Nephron (organoid): ENCODE data around the gene AJAP1.

Experiments used
- H3K27ac Mint-ChIP-seq, 3 experiments: 2 replicates each; pipeline ENCODE4 v1.8.0; 2020; ENCODE audit warnings: mixed read lengths in 3 of 3, mild to moderate bottlenecking in 2 of 3, moderate library complexity in 1 of 3
- H3K27me3 Mint-ChIP-seq: 2 replicates; pipeline ENCODE4 v1.8.0; 2021; ENCODE audit warnings: low read depth, mild to moderate bottlenecking, moderate library complexity, mixed read lengths
- H3K36me3 Mint-ChIP-seq: 2 replicates; pipeline ENCODE4 v1.8.0; 2020; ENCODE audit warnings: low read depth, mixed read lengths
- H3K4me1 Mint-ChIP-seq: 2 replicates; pipeline ENCODE4 v1.8.0; 2020; ENCODE audit warnings: mixed read lengths
- H3K4me3 Mint-ChIP-seq, 3 experiments: 2 replicates each; pipeline ENCODE4 v1.8.0; 2020; ENCODE audit warnings: mild to moderate bottlenecking in 3 of 3, mixed read lengths in 3 of 3, moderate library complexity in 2 of 3
- H3K9me3 Mint-ChIP-seq: 2 replicates; pipeline ENCODE4 v1.8.0; 2020; ENCODE audit warnings: mixed read lengths
- TF ChIP-seq, protein P1 (sequence below), 3 experiments: fragments of 200-600 bp; sonication (generic); IDR thresholded peaks; one replicate each; pipeline ENCODE4 v1.5.0; 2021; ENCODE audit warnings: antibody characterized with exemption in 3 of 3; ENCODE audit not compliant: unreplicated experiment in 3 of 3

AJAP1 gene

DNA sequence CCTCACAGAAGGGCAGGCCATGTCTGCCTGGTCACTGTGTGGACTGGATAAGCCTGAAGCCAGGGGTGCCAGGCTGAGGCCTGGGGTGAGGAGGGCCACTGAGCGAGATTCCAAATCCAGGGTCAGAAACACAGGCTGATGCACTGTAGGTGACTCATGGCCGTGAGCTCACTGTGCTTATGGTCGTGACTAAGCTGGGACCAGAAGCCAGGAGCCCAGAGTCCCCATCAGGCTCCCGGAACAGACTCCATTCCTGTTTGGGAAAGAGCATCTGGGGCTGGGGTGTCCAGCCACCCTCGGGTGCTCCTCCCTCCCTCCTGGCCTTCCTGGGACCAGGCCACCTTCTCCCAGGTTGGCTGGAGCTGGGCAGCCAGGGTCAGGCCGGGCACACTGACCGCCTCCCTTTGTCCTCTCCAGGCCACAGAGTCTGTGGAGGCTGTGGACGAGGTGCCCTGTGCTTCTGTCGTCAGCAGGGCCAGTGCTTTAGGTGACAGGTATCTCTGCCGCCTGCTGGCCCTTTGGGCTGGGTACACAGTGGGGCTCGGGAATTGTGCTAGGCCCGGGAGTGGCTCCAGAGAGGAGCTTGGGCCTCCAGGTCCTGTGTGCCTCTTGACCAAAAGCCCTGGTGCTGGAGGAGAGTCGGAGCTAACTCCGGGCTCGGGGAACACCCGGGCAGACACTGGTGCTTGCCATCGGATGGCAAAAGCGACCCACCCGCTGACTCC, 36.7 kb downstream of the AJAP1 start:
- Mint-ChIP-seq H3K4me1 (no peaks in the 10 kb centered on the region), H3K9me3 (no peaks in the 10 kb centered on the region), H3K4me3 (no peak overlapping the region), H3K36me3 (no peaks in the 10 kb centered on the region), H3K27me3 (peaks cover 21% of the 10 kb centered on the region), H3K27ac (no peak overlapping the region)
- TF ChIP-seq, protein P1, sequence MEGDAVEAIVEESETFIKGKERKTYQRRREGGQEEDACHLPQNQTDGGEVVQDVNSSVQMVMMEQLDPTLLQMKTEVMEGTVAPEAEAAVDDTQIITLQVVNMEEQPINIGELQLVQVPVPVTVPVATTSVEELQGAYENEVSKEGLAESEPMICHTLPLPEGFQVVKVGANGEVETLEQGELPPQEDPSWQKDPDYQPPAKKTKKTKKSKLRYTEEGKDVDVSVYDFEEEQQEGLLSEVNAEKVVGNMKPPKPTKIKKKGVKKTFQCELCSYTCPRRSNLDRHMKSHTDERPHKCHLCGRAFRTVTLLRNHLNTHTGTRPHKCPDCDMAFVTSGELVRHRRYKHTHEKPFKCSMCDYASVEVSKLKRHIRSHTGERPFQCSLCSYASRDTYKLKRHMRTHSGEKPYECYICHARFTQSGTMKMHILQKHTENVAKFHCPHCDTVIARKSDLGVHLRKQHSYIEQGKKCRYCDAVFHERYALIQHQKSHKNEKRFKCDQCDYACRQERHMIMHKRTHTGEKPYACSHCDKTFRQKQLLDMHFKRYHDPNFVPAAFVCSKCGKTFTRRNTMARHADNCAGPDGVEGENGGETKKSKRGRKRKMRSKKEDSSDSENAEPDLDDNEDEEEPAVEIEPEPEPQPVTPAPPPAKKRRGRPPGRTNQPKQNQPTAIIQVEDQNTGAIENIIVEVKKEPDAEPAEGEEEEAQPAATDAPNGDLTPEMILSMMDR (IDR thresholded peaks at IDR 0.05; ENCODE audit: unreplicated experiment in 3 of 3), result no peak

DNA sequence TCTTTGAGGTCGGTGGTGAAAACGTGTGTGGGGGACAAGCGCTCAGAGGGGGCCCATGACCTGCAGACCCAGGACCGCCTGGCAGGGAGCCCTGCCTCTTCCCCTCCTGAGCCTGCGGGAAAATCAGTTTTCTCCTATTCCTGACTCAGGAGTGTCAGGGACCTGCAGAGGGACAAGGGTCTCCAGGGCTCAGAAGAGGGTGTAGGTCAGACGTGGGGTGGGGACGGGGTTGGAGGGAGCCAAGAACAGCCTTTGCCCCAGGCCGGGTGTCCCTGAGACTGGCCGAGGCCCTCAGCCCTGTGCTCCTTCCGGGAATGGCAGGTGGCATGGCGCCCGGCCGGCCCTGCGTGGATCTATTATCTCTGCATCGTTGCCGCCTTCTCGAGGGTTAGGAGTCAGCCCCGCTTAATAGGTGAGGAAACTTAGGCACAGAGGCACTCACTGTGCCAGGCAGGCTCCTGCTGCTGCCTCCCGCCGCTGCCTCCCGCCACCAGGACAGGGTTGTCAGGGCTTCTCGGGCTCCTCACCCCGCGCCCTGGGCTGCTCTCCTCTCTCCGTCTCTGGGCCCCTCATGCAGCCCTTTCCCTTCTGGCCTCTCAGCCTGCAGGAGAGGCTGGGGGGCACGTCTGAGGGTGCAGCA, 37.5 kb downstream of the AJAP1 start:
- no peak overlapping the region for H3K27ac Mint-ChIP-seq
- no peaks in the 10 kb centered on the region for H3K36me3 Mint-ChIP-seq
- TF ChIP-seq, protein P1 (IDR thresholded peaks at IDR 0.05; ENCODE audit: unreplicated experiment in 3 of 3), result no peak
- H3K27me3 Mint-ChIP-seq, result peaks cover 17% of the 10 kb centered on the region
- H3K4me3 Mint-ChIP-seq, result no peak overlapping the region
- H3K9me3 Mint-ChIP-seq, result no peaks in the 10 kb centered on the region
- no peaks in the 10 kb centered on the region for H3K4me1 Mint-ChIP-seq

DNA sequence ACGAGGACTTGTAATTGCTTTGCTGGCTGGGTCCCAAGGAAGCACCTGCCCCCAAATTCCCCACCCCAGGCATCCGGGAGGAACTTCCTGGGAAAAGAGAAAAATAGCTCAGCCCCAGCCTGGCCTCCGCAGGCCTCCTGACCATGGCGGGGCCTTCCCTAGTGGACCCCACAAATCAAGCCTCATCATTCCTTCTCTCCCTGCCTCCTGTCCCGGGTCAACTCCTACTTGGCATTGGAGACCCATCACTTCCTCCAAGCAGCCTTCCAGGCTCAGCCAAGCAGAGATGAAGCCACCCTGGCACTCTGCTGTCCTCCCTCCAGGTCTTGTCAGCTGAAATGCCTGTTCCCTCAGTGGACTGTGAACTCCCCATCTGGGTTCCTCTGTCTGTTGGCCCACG, 38.0 kb downstream of the AJAP1 start:
- Mint-ChIP-seq H3K27me3 (peaks cover 16% of the 10 kb centered on the region), H3K9me3 (no peaks in the 10 kb centered on the region), H3K4me3 (no peak overlapping the region), H3K36me3 (no peaks in the 10 kb centered on the region), H3K4me1 (no peaks in the 10 kb centered on the region), H3K27ac (no peak overlapping the region)
- TF ChIP-seq, protein P1 (IDR thresholded peaks at IDR 0.05; ENCODE audit: unreplicated experiment in 3 of 3), result no peak

DNA sequence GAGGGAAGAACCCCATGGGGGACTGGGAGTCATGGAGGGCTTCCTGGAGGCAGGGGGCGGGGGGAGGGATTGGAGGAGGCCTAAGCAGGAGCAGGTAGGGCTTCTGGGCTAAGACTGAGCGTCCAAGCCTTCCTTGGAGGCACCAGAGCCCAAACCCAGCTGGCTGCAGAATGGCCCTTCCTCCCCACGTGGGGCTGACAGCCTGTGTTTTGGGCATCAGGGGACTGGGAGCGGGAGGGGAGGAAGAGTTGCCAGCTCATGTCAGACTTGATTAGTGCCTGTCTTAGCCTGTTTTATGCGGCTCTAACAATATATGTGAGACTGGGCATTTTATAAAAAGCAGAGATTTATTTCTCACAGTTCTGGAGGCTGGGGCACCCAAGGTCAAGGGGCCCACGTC, 38.9 kb downstream of the AJAP1 start:
- H3K36me3 Mint-ChIP-seq, result no peaks in the 10 kb centered on the region
- TF ChIP-seq, protein P1 (IDR thresholded peaks at IDR 0.05; ENCODE audit: unreplicated experiment in 3 of 3), result no peak
- H3K9me3 Mint-ChIP-seq, result no peaks in the 10 kb centered on the region
- no peak overlapping the region for H3K27ac Mint-ChIP-seq
- no peaks in the 10 kb centered on the region for H3K4me1 Mint-ChIP-seq
- peaks cover 20% of the 10 kb centered on the region for H3K27me3 Mint-ChIP-seq
- no peak overlapping the region for H3K4me3 Mint-ChIP-seq

DNA sequence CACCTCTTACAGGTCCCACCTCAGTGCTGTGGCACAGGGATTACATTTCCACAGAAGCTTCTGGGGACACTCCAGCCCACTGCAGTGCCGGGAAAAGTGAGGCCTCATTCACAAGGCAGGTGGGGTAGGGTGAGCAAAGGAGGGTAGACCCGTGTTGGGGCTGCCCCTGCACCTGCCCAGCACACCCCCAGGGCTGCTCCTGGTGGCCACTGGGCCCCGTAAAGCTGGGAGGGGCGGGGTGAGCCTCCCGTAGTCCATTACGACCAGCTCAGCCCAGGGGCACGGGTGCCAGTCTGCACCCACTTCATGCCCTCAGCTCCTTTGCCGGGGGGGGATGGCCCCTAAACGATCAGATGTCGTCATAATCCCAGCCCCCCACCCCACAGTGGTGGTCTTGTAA, 39.5 kb downstream of the AJAP1 start:
- Mint-ChIP-seq H3K27ac (no peak overlapping the region), H3K4me1 (no peaks in the 10 kb centered on the region), H3K4me3 (no peak overlapping the region), H3K27me3 (peaks cover 20% of the 10 kb centered on the region), H3K9me3 (no peaks in the 10 kb centered on the region), H3K36me3 (no peaks in the 10 kb centered on the region)
- TF ChIP-seq, protein P1 (IDR thresholded peaks at IDR 0.05; ENCODE audit: unreplicated experiment in 3 of 3), result no peak

DNA sequence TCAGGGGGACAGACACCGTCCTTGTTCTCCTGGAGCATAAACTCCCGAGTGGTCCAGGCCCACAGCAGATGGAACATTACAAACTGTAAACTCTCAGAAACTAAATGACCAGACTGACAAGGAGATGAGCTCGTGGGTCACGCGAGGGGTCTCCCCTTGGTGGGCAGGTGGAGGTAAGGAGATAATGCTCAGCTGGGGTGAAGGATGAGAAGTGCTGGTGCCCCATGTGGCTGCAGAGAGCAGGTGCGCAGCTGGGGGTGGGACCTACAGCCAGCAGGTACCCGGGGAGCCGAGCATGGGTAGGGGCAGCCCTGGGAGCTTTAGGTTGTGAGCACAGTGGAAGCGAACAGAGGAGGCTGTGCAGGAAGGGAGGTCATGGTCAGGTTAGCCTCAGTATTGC, 40.1 kb downstream of the AJAP1 start:
- Mint-ChIP-seq H3K27ac (no peak overlapping the region), H3K4me1 (no peaks in the 10 kb centered on the region), H3K9me3 (no peaks in the 10 kb centered on the region), H3K36me3 (no peaks in the 10 kb centered on the region), H3K27me3 (peaks cover 24% of the 10 kb centered on the region), H3K4me3 (no peak overlapping the region)
- TF ChIP-seq, protein P1 (IDR thresholded peaks at IDR 0.05; ENCODE audit: unreplicated experiment in 3 of 3), result no peak
